OCI-LY7 (cell line): Measurements from ENCODE around the gene SPINK4.

ENCODE experiments used
- CTCF ChIP-seq: fragments of 200-600 bp; sonication (generic); conservative IDR thresholded peaks from 2 replicates; pipeline ENCODE4 v1.5.1; 2014; ENCODE audit warnings: mild to moderate bottlenecking, antibody characterized with exemption, low read length, moderate library complexity, mixed read lengths
- EZH2phosphoT487 ChIP-seq: fragments of 200-600 bp; sonication (generic); IDR thresholded peaks from 2 replicates; pipeline ENCODE4 v1.6.1; 2018; ENCODE audit warnings: low read depth, borderline replicate concordance, mild to moderate bottlenecking, mixed run types, antibody characterized with exemption, low read length, moderate library complexity, mixed read lengths

GRCh38 chr9:33222031-33222430 lies 17.9 kb upstream of the SPINK4 start:
- TF ChIP-seq CTCF, result no peak
- TF ChIP-seq EZH2phosphoT487, result no peak
